Measurements from ENCODE around the gene TGFBR3. TPM values are rescaled to one million over a fixed set of nuclear protein-coding genes. Genes with fewer than 3 reads are reported as not detected.

Gene TGFBR3
- total and polyA plus RNA-seq, 2 of the 4 experiments (the other 2 are of a cell fraction), result 3.0 to 11.3 TPM

GRCh38 chr1:91684481-91685196 lies 201.3 kb downstream of the TGFBR3 start:
- Histone ChIP-seq H3K9me1 (ENCODE audit: insufficient read depth, low read length) (no peaks in the 10 kb centered on the region), H3K27me3 (ENCODE audit: control insufficient read depth, insufficient read depth, low read length) (no peaks in the 10 kb centered on the region), H3K4me1 (ENCODE audit: control insufficient read depth, insufficient read depth, low read length) (peaks cover 9% of the 10 kb centered on the region; the same call in 1 of the 2 replicates), H3K4ac (ENCODE audit: low read depth, low read length) (peak overlapping the region; percentile 19; the same call in 1 of the 2 replicates), H3K79me1 (ENCODE audit: low read depth in 1 of 2, low read length in 2 of 2) (no peaks in the 10 kb centered on the region), H3K18ac (ENCODE audit: low read depth, low read length) (peak overlapping the region; percentile 16; the same call in 1 of the 2 replicates), H2BK15ac (ENCODE audit: low read depth, low read length) (no peak overlapping the region), H3K14ac (replicated peaks; ENCODE audit: low read depth, low read length) (peak overlapping the region; percentile 19; the same call in 1 of the 2 replicates), H3K9ac (ENCODE audit: low read depth, low read length) (no peak overlapping the region), H3K4me2 (ENCODE audit: low read depth, low read length) (no peak overlapping the region; the same call in 1 of the 2 replicates), H3K36me3 (ENCODE audit: control insufficient read depth, insufficient read depth, low read length) (peaks cover 8% of the 10 kb centered on the region), H4K5ac (ENCODE audit: low read depth, low read length) (no peak overlapping the region; the same call in 1 of the 2 replicates), H2BK5ac (ENCODE audit: low read depth, low read length, poor library complexity, severe bottlenecking) (no peak overlapping the region), H2AFZ (replicated peaks; ENCODE audit: low read length, poor library complexity) (peak overlapping the region; percentile 37), H2AK5ac (ENCODE audit: low read depth, low read length) (no peak overlapping the region), H3K56ac (ENCODE audit: extremely low read depth, insufficient read depth, low read length) (no peak overlapping the region), H2BK120ac (ENCODE audit: low read depth, low read length) (peak overlapping the region; percentile 18; the same call in 1 of the 2 replicates), H4K20me1 (ENCODE audit: insufficient read depth, low read length) (no peaks in the 10 kb centered on the region), H4K91ac (ENCODE audit: insufficient read depth, low read depth, low read length) (no peak overlapping the region), H3K9me3 (ENCODE audit: control insufficient read depth, insufficient read depth, low read length) (no peaks in the 10 kb centered on the region), H3K23ac (ENCODE audit: low read depth, low read length) (peak overlapping the region; percentile 31; the same call in 1 of the 2 replicates), H2AK9ac (replicated peaks; ENCODE audit: low read depth, low read length, poor library complexity) (no peak overlapping the region), H4K8ac (ENCODE audit: low read depth in 2 of 2, low read length in 2 of 2) (peak overlapping the region in 1 of 2 experiments; percentile 10; a peak in 1 of 4 replicates), H2BK20ac (ENCODE audit: low read depth, low read length) (no peak overlapping the region), H3K27ac (ENCODE audit: insufficient read depth, low read length) (peak overlapping the region; percentile 26; the same call in 1 of the 2 replicates), H3K4me3 (ENCODE audit: insufficient read depth, low read depth, low read length) (no peak overlapping the region)
- BruUV-seq (replicated peaks), result no TSS peak
- DNase-seq (peak; percentile 50), ATAC-seq (ENCODE audit: low read depth) (peak; percentile 80)
- dilution Hi-C loops (cut with HindIII; ENCODE audit: low sequenced_read_pairs, unreplicated experiment), result no loop called here
- ChIA-PET POLR2A (ENCODE audit: unreplicated experiment) (no interaction called here), CTCF (interaction anchor here (0.5 kb wide), 1 partner anchor 157 kb away, joined by 4 read pairs; no protein-coding TSS in a partner anchor)
- WGBS, 2 experiments (ENCODE audit: extremely low coverage in 2 of 2, insufficient read length in 1 of 2), result 14% methylated on average over 2 of the region's 7 CpGs; no CpG with 5 or more reads in 1 of the 2 experiments
- in situ Hi-C loops (cut with MboI; ENCODE audit: low sequenced_read_pairs), result no loop called here
- intact Hi-C loops (cut with micrococcal nuclease), result no loop called here
- TF ChIP-seq CTCF (conservative IDR thresholded peaks at IDR 0.05; ENCODE audit: low read depth, low read length) (no peak), RAD21 (IDR thresholded peaks at IDR 0.05; ENCODE audit: low read length) (no peak), RCOR1 (IDR thresholded peaks at IDR 0.05; ENCODE audit: insufficient replicate concordance, low read length) (no peak)
